NCI-H1105 (cell line): ENCODE results near the gene ELFN2.
"Not testable (repeated sequence)": the region's sequence is repeated elsewhere in the genome, so short reads cannot be mapped to it uniquely, and the experiment has no call there.

ENCODE experiments used
- DNase-seq: peaks from one replicate; lab custom pipeline; 2025; lab: John Stamatoyannopoulos, UW

Gene ELFN2, protein sequence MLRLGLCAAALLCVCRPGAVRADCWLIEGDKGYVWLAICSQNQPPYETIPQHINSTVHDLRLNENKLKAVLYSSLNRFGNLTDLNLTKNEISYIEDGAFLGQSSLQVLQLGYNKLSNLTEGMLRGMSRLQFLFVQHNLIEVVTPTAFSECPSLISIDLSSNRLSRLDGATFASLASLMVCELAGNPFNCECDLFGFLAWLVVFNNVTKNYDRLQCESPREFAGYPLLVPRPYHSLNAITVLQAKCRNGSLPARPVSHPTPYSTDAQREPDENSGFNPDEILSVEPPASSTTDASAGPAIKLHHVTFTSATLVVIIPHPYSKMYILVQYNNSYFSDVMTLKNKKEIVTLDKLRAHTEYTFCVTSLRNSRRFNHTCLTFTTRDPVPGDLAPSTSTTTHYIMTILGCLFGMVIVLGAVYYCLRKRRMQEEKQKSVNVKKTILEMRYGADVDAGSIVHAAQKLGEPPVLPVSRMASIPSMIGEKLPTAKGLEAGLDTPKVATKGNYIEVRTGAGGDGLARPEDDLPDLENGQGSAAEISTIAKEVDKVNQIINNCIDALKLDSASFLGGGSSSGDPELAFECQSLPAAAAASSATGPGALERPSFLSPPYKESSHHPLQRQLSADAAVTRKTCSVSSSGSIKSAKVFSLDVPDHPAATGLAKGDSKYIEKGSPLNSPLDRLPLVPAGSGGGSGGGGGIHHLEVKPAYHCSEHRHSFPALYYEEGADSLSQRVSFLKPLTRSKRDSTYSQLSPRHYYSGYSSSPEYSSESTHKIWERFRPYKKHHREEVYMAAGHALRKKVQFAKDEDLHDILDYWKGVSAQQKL

GRCh38 chr22:37427135-37427710, at the start of gene ELFN2:
Gene ELFN2 (minus strand): TSS chr22:37427479. CDS start chr22:37375534, 51,945 bp downstream.
- no peak for DNase-seq

GRCh38 chr22:37476389-37477329, 49.4 kb upstream of the ELFN2 start:
- no peak for DNase-seq

DNA sequence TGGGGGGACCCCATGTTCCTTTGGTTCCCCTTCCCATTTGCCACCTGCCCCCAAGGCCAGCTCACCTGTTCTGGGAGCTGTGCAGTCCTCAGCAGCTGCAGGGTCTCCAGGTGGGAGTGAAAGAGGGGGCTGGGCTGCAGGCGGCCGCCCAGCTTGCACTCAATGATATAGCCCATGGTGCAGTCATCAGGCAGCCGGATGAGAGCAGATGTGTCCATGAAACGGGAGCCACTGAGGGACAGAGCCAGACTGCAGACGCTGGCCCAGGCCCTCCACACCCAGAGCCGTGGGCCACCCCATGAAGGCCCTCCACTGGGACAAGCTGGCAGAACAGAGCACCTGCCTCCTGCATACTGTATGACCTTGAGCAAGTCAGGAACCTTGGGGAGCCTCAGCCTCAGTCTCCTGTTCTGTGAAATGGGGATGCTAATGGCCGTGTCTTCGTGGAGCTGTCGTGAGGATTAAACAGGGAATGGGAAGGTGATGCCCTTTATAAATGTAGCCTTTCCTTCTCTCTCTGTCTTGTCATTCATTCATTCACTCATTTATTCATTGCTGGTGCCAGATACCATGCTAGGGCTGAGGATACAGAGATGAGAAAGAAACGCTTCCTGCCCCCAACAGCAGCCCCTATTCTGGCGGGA, 47.3 kb upstream of the ELFN2 start:
- no peak for DNase-seq

DNA sequence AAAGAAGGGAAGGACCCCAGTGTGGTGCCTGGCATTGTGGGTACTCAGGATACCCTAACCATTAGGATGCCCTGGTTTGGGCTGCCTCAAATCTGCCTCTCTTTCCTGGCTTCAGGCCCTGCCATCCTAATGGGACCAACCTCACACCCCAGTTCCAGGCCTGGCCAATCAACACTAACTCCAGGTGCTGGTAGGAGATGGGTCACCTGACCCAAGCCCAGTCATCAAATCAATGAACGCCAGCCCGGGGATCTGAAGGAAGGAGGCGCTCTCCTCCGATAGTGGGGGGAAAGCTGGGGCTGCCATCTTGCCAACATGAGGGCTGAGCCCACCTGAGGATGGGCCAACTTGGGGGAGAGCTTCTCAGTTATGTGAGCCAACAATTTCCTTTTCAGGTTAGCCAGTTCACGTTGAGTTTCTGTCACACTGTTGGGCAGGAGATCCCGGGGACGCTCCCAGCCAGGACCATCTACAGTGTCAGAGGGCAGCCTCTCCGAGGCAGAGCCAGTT, 46.2 kb upstream of the ELFN2 start:
- no peak for DNase-seq

DNA sequence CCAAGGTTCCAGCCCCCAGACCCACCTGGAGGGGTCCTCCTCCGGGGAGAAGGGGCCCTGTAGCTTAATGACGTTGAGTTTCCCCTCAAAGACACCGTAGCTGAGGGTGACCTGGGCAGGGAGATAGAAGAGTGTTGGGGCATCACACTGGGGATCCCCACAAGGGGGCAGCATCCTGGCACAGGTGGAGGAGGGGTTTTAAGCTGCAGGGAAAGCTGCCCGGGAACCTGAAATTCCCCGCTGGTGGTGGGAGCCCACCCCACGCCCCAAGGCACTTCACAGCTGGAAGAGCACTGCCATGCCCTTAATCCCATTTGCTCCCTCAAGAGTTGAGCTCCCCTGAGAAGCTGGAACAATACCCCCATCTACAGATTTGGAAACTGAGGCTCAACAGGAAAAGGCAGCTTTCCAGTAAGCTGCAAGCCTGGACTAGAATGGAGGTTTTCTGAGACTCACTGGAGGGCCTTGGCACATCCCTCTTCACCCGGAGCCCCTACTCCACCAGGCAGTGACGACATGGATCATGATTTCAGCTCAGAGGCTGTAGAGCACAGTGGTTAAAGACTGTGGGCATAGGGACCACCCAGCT, 45.2 kb upstream of the ELFN2 start:
- DNase-seq: peak; percentile 6

GRCh38 chr22:37471727-37472417, 44.6 kb upstream of the ELFN2 start:
- DNase-seq: no peak

- no peak for DNase-seq
Measured at GRCh38 chr22:37470087-37470445, 42.8 kb upstream of the ELFN2 start.

DNA sequence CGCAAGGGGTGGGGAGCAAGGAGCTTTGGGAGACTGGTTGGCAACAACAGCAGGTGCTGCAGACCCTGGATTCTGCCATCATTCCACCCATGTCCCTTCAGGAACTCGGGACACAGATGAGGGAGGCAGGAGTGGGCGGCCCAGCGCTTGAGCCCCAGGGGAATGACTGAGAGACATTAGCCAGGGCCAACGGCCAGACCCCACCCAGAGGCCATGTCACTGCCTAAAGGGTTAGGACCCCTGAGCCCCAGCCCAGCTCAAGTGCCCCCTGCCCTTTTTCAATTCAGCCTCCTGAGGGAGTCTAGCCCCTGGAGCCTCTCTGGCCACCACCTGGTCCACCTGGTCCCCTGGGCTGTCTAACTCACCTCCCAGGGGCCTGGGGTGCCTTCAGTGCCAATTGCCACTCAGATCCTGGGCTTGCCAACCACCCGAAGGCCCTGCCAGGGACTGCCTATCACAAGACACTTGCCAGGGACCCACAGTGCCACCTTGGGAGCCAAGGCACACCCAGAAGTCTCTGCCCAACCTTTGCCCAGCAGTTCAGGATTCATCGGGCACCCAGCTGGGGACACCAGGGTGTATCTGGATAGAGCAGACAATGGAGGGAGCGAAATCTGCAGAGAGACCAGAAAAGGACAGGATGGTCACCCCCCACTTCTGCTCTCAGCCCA, 42.3 kb upstream of the ELFN2 start:
- no peak for DNase-seq

DNA sequence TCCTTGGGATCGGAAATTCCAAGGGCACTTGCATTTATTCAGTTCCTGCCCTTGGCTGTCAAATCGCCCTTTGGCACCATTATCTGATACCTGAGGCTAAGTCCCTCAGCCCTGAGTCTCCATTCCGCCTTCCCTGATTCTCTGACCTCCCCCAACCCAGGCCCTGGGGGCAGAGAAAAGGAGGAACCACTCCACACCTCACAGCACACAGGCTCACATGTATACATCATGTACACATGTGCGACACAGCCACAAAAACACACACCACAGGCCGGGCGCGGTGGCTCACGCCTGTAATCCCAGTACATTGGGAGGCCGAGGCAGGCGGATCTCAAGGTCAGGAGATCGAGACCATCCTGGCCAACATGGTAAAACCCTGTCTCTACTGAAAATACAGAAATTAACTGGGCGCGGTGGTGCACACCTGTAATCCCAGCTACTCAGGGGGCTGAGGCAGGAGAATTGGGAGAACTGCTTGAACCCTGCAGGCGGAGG, 41.0 kb upstream of the ELFN2 start:
- not testable (repeated sequence) for DNase-seq

DNA sequence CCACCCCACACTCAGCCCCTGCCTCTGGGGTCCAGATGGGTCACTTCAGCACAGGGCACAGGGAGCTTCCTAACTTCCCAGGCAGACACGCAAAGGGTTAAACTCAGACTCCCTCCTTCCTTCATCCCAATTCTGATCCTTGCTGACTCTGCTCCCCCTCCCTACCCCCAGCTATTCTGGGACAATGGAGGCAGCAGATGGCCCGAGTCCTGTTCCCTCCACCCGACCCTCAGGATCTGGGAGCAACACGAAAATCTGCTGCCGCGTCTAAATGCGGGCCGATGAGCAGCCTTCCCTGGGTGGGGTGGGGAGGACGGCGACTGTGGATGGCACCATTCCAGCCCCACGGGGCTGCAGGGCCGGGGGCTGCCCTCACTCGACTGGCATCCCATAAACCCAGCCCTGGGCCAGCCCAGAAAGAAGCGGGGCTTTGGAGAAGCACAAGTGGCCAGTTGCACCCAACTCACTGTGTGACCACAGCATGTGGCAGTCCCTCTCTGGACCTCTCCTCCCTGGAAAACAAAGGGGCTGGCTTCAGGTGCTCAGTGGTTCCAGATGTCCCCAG, 40.2 kb upstream of the ELFN2 start:
- no peak for DNase-seq

DNA sequence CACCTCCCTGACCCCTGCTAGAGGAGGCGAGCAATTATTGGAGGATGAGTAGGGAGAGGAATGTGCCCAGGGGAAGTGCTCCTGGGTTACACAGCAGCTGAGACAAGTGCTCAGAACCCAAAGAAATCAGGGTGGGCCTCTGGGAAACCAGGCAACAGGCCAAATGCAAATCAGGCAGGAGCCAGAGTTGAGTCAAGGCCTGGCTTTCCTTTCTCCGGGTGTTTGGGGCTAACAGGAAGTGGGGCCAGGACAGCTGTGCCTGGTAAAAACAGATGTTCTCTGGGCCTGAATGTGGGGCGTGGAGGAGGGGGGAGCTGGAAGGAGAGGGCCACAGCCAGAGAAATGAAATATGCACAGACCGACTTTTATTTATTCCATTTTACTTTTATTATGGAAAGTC, 36.9 kb upstream of the ELFN2 start:
- no peak for DNase-seq

DNA sequence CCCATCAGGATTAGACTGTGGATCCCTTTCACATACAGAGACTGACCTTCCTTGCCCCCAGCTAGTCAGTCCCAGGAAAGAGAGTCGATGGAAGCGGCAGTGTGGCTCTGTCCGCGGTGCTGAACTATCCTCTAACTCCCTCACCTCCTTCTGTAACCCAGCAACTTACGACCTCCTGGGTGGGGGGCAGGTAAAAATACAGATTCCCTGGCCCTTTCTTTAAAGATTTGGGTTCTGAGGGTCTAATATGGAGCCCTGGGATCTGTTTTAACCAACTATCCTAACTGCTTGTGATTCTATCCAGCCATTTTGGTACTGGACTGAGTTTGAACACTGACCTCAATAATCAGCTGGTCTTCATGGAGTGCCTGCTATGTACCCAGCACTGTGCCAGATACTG, 35.7 kb upstream of the ELFN2 start:
- DNase-seq: no peak

GRCh38 chr22:37462436-37462835, 35.2 kb upstream of the ELFN2 start:
- DNase-seq: no peak

DNA sequence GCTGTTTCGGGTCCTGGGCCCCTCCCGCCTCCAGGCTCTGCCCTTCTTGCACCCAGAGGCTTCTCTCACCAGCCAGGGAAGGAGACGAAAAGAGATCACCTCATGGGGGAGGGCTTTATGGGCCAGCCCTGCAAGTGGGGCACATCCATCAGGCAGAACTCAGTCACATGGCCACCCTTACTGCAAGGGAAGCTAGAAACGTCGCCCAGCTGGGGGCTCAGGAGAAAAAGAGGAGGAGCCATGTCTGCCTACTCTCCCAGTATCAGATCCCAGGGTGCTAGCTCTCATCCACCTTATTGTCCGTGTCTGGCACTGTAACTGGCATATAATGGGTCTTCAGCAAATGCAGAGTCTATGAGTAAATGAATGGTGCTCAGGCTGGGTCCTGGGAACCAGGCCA, 34.7 kb upstream of the ELFN2 start:
- no peak for DNase-seq

DNA sequence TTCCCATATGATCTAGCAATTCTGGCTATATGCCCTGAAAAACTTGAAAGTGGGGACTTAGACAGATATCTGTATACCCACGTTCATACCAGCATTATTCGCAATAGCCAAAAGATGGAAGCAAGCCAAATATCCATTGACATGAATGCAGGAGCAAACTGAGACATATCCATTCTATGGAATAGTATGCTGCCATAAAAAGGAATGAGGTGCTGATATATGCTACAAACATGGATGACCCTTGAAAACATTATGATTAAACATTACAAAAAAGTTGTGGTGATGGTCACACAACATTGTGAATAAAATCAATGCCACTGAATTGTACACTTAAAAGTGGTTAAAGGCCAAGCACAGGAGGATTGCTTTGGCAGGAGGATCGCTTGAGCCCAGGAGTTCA, 33.4 kb upstream of the ELFN2 start:
- DNase-seq: no peak

- peak; percentile 4 for DNase-seq
Measured at GRCh38 chr22:37459206-37459605, 31.9 kb upstream of the ELFN2 start.

- DNase-seq: peak; percentile 61
Measured at GRCh38 chr22:37457093-37457893, 30.0 kb upstream of the ELFN2 start.

DNA sequence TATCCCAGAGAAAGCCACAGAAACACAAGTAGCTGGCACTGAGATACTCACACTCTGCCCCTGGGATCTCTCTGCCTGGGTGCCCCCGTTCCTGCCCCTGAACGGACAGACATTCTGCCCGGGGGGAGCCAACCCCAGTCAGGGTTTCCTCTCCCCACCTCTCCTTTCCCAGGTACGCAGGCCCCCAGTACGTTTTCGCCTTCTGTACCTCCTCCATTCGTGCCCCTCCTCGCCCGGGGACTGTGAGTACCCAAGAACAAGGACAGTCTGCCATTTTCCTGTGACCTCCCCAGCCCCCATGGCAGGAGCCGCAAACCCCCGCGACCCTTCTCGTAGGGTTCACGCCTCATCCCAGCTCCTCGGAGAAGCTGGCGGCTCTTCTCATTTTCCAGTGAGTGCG, 29.1 kb upstream of the ELFN2 start:
- DNase-seq: no peak
